MM.1S (cell line): ENCODE measurements around the gene TSPEAR.

Source experiments
- EZH2 ChIP-seq: fragments of 300-600 bp; sonication (generic); optimal IDR thresholded peaks from 2 replicates; pipeline ENCODE3; 2017; ENCODE audit warnings: low read depth, mild to moderate bottlenecking, antibody characterized with exemption, low read length, mixed read lengths
- EZH2phosphoT487 ChIP-seq: fragments of 300-600 bp; sonication (generic); IDR thresholded peaks from 2 replicates; pipeline ENCODE4 v1.6.1; 2018; ENCODE audit warnings: antibody characterized with exemption, low read length
- TF ChIP-seq, protein P1 (sequence below): fragments of 300-600 bp; sonication (generic); IDR thresholded peaks from 2 replicates; pipeline ENCODE4 v1.5.1; 2016; ENCODE audit warnings: antibody characterized with exemption, low read length, mixed read lengths

DNA sequence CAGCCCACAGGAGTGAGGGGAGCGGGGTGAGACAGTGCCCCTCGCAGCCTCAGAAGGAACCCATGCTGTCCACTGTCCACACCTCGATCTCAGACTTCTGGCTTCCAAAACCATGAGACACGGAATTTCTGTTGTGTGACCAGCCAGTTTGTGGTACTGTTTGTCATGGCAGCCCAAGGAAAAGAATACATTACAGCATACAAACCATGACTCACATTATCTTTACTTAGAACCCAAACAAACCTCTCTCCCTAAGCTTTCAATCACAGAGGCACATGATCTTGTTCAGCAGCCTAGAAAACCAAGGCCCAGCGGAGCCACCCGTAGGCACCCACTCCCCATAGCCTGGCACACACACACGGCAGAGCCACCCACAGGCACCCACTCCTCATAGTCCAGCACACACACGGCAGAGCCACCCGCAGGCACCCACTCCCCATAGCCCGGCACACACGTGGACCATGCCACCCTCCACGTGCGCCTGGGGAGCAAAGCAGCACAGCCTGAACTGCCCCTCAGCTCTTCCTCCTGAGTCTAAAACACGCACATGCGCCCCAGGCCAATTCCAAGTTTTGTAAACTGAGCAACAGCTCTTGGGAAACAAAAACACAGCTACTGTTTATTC is 138.3 kb downstream of the TSPEAR start:
- TF ChIP-seq EZH2 (no peak), EZH2phosphoT487 (no peak)
- TF ChIP-seq, protein P1, sequence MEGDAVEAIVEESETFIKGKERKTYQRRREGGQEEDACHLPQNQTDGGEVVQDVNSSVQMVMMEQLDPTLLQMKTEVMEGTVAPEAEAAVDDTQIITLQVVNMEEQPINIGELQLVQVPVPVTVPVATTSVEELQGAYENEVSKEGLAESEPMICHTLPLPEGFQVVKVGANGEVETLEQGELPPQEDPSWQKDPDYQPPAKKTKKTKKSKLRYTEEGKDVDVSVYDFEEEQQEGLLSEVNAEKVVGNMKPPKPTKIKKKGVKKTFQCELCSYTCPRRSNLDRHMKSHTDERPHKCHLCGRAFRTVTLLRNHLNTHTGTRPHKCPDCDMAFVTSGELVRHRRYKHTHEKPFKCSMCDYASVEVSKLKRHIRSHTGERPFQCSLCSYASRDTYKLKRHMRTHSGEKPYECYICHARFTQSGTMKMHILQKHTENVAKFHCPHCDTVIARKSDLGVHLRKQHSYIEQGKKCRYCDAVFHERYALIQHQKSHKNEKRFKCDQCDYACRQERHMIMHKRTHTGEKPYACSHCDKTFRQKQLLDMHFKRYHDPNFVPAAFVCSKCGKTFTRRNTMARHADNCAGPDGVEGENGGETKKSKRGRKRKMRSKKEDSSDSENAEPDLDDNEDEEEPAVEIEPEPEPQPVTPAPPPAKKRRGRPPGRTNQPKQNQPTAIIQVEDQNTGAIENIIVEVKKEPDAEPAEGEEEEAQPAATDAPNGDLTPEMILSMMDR = no peak
